HG03095 (cell line): ENCODE measurements around the gene TOP3A.

Experiments used
- ATAC-seq: cut with Tn5 transposase; IDR thresholded peaks from one replicate; pipeline ENCODE4 v1.9.1; 2021; ENCODE audit warnings: moderate library complexity; ENCODE audit not compliant: unreplicated experiment

The TOP3A gene

DNA sequence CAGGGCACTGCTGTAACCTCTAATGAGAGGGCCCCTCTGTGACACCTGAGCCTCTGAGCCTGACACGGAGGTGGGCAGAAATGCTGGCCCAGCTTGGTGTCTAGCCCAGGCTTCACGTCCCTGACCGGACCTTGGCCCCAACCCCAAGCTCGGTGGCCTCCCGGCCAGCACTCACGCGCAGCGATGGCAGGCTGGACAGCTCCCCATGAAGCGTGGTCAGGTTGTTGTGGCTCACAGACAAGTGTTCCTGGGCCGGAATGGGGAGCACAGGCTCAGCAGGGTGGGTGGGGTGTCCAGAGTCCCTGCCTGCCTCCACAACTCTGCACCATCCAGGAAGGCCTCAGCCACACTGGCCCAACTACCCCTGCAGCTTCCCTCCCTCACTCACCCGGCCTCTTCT, 58.4 kb downstream of the TOP3A start:
- no peak for ATAC-seq

DNA sequence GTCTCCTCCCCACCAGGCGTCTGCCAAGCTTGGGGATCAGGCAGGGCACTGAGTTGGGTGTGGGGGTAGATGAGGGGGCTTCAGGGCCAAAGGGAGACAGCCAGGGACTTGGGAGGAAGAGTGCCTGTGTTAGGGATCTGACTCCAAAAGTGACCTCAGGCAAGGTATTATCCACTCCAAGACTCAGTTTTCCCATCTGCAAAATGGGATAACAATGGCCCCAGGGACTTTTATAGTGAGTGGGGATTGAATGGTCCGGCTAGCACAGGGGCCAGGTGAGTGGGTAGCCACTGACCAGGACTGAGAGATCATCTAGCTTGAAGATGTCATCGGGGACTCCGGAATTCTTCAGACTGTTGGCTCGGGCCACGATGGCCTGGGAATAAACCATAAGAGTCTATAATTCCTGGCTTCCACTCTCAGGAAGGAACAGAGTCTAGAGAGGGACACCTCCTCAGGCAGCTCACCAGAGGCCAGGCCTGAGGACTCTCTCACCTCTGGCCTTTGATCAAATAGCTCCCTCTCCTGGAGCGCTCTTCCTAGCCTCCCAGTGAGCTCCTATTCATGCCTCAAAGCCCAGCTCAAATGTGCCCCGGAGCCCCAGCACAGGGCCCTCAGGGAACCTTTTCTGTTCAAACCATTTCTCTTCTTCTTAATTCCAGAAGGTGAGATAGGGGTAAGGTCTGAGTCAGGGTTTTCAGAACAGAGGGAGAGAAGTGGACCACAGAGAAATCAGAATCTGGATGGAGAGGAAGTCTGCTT, 59.7 kb downstream of the TOP3A start:
- no peak for ATAC-seq

DNA sequence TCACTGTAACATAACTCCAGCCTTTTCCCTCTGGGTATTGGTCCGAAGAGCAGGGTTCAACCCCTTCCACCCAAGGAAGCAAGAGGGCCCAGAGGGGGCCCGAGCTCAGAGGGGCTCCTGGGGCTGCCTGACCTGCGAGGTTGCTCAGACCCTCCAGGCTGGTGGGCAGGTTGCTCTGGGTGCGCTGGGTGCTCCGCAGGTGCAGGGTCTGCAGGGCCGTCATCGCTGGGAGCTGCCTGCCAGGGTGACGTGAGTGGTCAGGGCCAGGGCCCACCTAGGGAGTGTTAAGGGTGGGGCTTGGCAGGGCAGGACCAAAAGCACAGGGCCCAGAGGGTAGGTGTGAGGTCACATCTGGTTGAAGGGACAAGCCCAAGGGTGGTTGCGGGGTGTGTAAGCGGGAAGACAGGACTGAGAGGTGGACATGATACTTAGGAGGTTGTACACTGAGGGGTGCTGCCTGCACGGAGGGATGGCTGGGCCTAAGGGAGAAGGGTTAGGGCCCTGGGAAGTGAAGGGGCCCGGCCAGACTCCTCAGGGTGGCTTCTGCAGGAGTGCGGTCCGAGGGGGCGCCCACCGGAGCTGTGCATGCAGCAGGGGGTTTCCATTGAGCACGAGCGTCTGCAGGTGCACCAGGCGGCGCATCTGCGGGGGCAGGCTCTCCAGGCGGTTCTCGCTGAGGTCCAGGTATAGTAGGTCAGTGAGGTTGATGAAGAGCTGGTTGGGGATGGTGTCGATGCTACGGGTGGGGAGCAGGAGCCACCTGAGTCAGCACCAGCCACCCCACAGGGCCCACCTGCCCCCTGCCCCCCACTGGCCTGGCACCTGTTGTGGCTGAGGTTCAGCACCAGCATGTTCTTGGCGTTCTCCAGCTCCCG, 60.6 kb downstream of the TOP3A start:
- no peak for ATAC-seq

DNA sequence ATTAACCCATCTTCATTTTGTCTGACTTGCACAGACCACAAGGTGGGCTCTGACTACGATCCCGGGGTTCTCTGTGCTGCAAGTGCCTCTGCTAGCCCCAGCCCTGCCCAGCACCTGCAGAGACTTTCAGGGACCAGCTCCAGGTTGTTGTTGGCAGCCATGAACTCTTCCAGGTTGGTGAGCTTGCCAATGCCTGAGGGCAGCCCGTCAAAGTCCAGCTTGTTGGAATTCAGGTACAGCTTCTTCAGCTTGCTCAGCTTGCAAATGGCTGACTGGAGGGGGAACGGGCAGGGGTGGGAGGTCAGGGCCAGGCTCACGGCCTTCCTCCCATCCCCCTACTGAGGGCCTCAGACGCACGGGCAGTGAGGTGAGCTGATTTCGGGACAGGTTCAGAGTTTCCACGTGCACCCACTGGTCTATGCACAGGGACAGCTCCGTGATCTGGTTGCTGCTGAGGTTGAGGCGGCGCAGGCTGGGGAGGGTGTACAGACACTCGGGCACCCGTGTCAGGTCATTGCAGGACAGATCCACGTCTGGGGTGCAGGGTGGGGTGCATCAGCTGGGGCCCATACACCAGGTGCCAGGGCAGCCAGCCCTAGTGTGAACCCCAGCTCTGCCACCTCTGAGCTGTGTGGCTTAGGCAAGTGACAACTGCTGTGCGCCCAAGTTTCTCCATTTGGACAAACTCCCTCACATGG, 61.5 kb downstream of the TOP3A start:
- no peak for ATAC-seq

- no peak for ATAC-seq
Measured at GRCh38 chr17:18252160-18252559, 62.6 kb downstream of the TOP3A start.

- no peak for ATAC-seq
Measured at GRCh38 chr17:18251204-18251603, 63.6 kb downstream of the TOP3A start.

DNA sequence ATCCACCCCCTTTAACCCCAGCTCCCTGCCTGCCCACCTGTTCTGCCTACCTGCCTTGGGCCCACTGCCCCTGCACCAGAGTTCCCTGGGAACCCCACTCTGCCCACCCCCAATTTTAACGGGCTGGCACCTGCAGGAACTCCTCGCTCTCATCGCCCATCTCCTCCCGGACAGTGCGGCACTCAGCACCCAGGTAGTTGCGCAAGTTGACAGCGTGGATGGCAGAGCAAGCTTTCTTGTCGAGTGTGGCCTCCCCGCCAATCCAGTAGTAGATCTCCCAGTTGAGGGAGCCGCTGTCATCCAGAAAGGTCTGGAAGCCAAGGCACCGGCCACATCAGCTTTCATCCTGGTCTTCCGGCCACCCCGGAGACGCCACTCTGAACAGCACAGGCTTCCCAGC, 64.1 kb downstream of the TOP3A start:
- ATAC-seq, result no peak

DNA sequence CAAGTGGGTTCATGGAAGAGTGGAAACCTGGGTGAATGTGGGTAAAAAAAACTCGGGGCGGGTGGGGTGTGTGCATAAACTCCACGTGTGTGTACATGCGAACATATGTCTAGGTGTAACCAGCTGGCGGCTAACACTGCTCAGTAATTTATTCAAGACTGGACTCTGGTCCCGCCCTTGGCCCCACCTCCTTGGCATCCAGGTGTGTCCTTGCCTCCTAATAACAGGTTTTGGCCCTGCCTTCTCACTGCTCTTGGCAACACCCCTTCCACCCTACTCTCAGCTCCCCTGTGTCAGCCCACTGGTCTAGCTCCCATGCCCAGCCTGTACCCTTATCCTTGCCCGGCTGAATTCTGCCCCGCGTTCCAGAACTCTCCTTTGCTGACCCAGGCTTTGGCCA, 64.5 kb downstream of the TOP3A start:
- ATAC-seq, result no peak

DNA sequence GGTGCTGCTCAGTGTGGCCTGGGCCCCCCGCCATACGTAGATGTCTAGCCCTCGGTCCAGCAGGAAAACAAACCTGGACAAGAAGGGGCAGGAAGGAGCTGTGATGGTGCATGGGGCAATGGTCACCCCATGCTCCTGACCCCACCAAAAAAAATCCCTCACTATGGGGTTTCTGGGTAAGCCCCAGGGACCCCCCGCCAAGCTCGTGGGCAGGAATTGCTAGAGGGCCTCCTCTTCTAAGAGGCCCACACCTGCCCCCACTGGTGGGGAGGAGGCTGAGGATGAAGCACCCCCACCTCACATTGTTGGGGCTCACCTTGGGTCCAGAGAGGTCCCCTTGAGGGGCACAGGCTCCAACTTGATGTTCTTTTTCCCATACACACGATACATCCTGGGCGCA, 66.0 kb downstream of the TOP3A start:
- ATAC-seq, result no peak

- no peak for ATAC-seq
Measured at GRCh38 chr17:18248300-18248731, 66.5 kb downstream of the TOP3A start.

GRCh38 chr17:18247613-18248001, 67.2 kb downstream of the TOP3A start:
- ATAC-seq, result no peak

DNA sequence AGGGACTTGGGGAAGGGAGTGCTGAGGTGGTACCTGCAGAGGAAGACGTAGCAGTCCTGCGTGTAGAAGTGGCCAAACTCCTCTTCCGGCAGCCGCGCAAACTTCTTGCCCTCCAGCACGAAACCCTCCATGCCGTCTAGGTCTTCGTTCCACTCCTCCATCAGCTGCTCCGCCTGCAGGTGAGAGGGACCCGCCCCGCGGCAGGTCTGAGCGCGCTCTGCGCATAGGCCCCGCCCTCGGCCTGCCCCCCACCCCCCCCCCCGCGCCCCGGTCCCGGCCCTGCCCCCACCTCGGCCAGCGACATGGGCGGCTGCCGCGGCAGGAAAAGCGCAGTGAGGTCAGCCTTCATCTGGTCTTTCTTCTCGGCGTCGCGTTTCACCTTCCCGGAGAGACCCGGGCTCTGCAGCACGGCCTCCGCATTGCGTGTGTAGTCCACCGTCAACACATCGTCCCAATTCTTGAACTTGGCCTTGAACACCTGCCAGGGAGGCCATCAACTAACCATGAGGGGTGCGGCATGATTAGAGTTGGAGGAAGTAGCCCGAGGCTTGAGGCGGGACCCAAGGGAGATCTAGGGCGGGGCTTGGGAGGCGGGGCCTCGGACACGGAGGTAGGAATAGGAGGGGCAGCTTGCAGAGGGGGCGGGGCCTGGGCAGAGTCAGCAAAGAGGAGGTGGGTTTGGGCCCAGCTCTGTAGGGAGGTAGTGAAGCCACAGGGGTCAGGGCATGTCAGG, 67.7 kb downstream of the TOP3A start:
- no peak for ATAC-seq

DNA sequence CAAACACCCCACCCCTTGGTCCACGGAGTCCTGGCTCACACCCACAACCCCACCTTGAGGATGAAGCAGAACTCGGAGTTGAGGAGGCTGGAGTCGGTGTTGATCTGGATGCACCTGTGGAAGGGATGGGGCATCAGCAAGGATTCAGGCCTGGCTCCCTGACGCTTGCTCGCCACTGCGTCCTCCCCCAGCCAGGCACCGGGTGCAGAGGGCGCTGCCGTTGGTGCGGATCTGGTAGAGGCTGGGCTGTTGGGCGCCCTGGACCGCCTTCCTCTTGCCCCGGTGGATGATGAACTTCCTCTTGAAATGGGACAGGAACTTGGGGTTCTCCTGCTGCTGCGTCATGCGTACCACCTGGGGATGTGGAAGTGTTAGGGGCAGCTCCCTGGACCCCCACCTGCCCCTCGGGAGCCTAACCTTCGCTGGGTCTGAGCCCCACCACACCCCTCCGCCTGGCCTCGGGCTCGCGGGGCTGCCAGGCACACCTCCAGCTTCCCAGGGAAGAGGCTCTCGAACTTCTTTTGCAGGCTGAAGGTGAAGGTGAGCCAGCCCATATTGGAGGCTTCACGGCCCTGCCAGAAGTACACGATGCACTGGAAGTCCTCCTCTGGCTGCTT, 68.6 kb downstream of the TOP3A start:
- no peak for ATAC-seq

DNA sequence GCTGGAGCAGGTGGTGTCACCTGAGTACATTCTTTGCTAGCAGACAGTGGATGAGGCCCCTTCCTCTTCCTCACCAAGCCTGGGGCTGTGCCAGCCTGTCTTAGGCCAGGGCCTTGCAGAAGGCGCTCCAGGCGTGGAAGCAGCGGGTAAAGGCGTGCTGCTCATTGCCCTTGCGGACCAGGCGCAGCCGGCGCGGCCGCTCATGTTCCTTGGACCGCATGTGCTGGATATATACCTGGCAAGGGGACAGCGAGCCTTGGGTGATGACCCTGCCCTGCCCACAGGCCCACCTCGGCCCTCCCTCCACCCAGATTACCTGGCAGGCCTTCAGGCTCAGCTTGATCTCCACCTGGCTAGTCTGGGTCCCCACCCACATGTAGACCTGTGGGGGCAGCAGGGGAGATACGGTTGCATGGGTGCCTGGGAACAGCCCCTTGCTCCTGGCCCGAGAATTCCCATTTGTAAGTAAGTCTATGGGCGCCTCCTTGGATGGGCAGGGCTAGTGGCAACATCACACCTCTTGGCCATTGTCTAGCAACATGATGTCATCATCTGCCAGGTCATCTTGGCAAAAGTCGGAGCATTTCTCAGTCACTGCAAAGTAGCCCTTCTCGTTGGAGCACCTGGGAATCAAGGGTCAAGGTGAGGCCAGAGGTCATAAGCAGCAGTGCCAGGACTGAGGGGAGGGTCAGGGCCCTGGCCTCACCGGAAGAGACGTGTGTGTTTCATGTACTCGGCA, 69.6 kb downstream of the TOP3A start:
- no peak for ATAC-seq

DNA sequence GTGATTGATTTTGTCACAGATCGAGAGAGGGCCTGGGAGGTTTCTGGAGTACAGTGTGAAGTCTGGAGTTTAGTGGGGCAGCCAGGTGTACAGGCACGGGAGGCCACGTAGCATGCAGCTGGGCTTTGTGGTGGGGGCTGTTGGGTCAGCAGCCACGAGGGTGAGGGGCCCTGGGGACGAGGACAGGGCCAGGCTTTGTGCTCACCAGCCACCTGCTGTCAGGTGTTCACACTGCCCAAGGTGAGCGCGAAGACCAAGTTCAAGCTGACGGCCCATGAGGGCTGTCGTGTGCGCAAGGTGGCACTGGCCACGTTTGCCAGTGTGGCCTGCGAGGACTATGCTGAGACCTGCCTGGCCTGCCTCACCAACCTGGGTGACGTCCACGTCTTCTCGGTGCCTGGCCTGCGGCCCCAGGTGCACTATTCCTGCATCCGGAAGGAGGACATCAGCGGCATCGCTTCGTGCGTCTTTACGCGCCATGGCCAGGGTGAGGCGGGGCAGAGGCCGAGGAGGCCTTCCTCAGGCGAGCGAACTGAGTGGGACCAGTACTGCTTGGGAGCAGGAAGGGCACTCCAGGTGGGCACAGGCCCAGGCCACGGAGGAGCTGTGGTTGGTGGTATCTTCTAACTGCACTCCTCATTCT, 73.4 kb downstream of the TOP3A start:
- ATAC-seq, result no peak

DNA sequence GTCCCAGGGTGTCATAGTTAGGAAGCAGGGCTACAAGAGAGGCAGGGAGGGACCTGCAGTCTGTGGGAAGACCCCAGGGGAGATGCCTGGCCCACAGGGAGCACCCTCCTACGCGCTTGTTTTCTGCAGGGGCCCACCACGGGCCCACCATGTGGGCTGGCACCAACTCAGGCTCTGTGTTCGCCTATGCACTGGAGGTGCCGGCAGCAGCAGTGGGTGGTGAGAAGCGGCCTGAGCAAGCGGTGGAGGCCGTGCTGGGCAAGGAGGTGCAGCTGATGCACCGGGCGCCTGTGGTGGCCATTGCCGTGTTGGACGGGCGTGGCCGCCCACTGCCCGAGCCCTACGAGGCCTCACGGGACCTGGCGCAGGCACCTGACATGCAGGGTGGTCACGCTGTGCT, 74.3 kb downstream of the TOP3A start:
- no peak for ATAC-seq

- no peak for ATAC-seq
Measured at GRCh38 chr17:18238299-18238698, 76.5 kb downstream of the TOP3A start.

DNA sequence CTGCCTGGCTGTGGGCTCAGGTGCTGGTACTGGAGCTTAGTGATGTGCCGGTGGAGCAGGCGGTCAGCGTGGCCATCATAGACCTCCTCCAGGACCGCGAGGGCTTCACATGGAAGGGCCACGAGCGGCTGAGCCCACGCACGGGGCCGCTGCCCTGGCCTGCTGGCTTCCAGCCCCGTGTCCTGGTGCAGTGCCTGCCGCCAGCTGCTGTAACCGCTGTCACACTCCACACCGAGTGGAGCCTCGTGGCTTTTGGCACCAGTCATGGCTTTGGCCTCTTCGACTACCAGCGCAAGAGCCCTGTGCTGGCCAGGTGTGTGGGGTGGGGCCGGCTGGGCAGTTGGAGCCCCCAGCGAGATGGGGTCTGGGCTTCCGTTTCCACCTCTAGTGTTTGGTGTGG, 77.3 kb downstream of the TOP3A start:
- ATAC-seq, result no peak

GRCh38 chr17:18236494-18236893, 78.3 kb downstream of the TOP3A start:
- ATAC-seq, result no peak
